Renal pelvis (tissue), 4 donors: ENCODE data around the gene XRN1. TPM values are rescaled to one million over a fixed set of nuclear protein-coding genes. Genes with fewer than 3 reads are reported as not detected.
"Not testable (repeated sequence)": the region's sequence is repeated elsewhere in the genome, so short reads cannot be mapped to it uniquely, and the experiment has no call there.

Source experiments
- DNase-seq: peaks from one replicate; pipeline ENCODE4 v3.0.0-alpha.2; 2013
- polyA plus RNA-seq, 3 donors: library from polyadenylated mRNA; unstranded; fragments of 120-200 nt; gene quantifications; one replicate each; pipeline ENCODE4 v1.2.1, GENCODE V29; 2013; ENCODE audit not compliant: insufficient read length in 3 of 3

The XRN1 gene
- polyA plus RNA-seq, 3 donors: 19.2 to 33.8 (median 28.7) TPM

- no peak for DNase-seq
Observed at GRCh38 chr3:142332390-142332789, 115.4 kb downstream of the XRN1 start.

GRCh38 chr3:142324275-142324953 is 123.4 kb downstream of the XRN1 start:
- not testable (repeated sequence) for DNase-seq

GRCh38 chr3:142319912-142320311 is 127.9 kb downstream of the XRN1 start:
- DNase-seq: no peak

- DNase-seq: no peak
Observed at GRCh38 chr3:142319094-142319493, 128.7 kb downstream of the XRN1 start.

GRCh38 chr3:142318331-142318730 is 129.5 kb downstream of the XRN1 start:
- no peak for DNase-seq

GRCh38 chr3:142315978-142316388 is 131.9 kb downstream of the XRN1 start:
- DNase-seq: not testable (repeated sequence)

- DNase-seq: no peak
Observed at GRCh38 chr3:142315083-142315482, 132.8 kb downstream of the XRN1 start.

- DNase-seq: no peak
Observed at GRCh38 chr3:142310439-142310838, 137.4 kb downstream of the XRN1 start.

- DNase-seq: not testable (repeated sequence)
Observed at GRCh38 chr3:142302847-142303246, 145.0 kb downstream of the XRN1 start.

- no peak for DNase-seq
Observed at GRCh38 chr3:142298626-142299025, 149.2 kb downstream of the XRN1 start.

- no peak for DNase-seq
Observed at GRCh38 chr3:142296507-142296906, 151.3 kb downstream of the XRN1 start.

GRCh38 chr3:142287866-142288638 is 159.8 kb downstream of the XRN1 start:
- no peak for DNase-seq

GRCh38 chr3:142285083-142285517 is 162.7 kb downstream of the XRN1 start:
- DNase-seq: peak; percentile 26

- no peak for DNase-seq
Observed at GRCh38 chr3:142282503-142282902, 165.3 kb downstream of the XRN1 start.

- DNase-seq: no peak
Observed at GRCh38 chr3:142281474-142281873, 166.4 kb downstream of the XRN1 start.

- peak; percentile 69 for DNase-seq
Observed at GRCh38 chr3:142279965-142280590, 167.8 kb downstream of the XRN1 start.

GRCh38 chr3:142278451-142278850 is 169.4 kb downstream of the XRN1 start:
- no peak for DNase-seq

GRCh38 chr3:142276781-142277180 is 171.1 kb downstream of the XRN1 start:
- DNase-seq: no peak

- DNase-seq: no peak
Observed at GRCh38 chr3:142275856-142276255, 172.0 kb downstream of the XRN1 start.

- no peak for DNase-seq
Observed at GRCh38 chr3:142274908-142275307, 172.9 kb downstream of the XRN1 start.

- DNase-seq: no peak
Observed at GRCh38 chr3:142273501-142273900, 174.3 kb downstream of the XRN1 start.

GRCh38 chr3:142272200-142272891 is 175.5 kb downstream of the XRN1 start:
- DNase-seq: no peak
